Stimulated activated CD8-positive, alpha-beta memory T cell treated with anti-CD3 and anti-CD28 coated beads, Interleukin-2, amount 100 ng/mL, for 1 hour (primary cell): Measurements from ENCODE around the gene BOK.

Experiments used
- DNase-seq, 2 donors: peaks; one replicate each; pipeline ENCODE4 v3.0.0-alpha.2; 2020; ENCODE audit warnings: low read depth in 2 of 2

Gene BOK

DNA sequence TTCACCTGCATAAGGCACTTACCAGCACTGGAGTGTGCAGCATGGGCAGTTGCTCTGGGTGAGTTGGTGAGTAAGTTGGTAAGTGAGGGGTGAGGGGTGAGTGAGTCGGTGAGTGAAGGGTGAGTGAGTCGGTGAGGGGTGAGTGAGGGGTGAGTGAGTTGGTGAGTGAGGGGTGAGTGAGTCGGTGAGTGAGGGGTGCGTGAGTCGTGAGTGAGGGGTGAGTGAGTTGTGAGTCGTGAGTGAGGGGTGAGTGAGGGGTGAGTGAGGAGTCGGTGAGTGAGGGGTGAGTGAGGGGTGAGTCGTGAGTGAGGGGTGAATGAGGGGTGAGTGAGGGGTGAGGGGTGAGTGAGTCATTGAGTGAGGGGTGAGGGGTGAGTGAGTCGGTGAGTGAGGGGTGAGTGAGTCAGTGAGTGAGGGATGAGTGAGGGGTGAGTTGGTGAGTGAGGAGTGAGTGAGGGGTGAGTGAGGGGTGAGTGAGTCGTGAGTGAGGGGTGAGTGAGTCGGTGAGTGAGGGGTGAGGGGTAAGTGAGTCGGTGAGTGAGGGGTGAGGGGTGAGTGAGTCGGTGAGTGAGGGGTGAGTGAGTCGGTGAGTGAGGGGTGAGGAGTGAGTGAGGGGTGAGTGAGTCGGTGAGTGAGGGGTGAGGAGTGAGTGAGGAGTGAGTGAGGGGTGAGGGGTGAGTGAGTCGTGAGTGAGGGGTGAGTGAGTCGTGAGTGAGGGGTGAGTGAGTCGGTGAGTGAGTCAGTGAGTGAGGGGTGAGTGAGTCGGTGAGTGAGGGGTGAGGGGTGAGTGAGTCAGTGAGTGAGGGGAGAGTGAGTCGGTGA lies 61.3 kb downstream of the BOK start:
- DNase-seq = no peak

DNA sequence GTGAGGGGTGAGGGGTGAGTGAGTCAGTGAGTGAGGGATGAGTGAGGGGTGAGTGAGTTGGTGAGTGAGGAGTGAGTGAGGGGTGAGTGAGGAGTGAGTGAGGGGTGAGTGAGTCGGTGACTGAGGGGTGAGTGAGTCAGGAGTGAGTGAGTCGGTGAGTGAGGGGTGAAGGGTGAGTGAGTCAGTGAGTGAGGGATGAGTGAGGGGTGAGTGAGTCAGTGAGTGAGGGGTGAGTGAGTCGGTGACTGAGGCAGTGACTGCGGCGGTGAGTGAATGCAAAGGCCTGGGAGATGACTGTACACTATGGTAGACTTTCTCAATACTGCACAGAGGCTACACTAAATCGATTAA lies 61.8 kb downstream of the BOK start:
- no peak for DNase-seq
